GM19328 (cell line): ENCODE measurements around the gene FBLN2.
"Not testable (repeated sequence)": the region's sequence is repeated elsewhere in the genome, so short reads cannot be mapped to it uniquely, and the experiment has no call there.

ENCODE experiments used
- ATAC-seq: cut with Tn5 transposase; IDR thresholded peaks from one replicate; pipeline ENCODE4 v1.9.1; 2021; ENCODE audit warnings: mild to moderate bottlenecking, moderate library complexity; ENCODE audit not compliant: unreplicated experiment

The FBLN2 gene

GRCh38 chr3:13546667-13547171 lies 2.2 kb upstream of the FBLN2 start:
- ATAC-seq: no peak

DNA sequence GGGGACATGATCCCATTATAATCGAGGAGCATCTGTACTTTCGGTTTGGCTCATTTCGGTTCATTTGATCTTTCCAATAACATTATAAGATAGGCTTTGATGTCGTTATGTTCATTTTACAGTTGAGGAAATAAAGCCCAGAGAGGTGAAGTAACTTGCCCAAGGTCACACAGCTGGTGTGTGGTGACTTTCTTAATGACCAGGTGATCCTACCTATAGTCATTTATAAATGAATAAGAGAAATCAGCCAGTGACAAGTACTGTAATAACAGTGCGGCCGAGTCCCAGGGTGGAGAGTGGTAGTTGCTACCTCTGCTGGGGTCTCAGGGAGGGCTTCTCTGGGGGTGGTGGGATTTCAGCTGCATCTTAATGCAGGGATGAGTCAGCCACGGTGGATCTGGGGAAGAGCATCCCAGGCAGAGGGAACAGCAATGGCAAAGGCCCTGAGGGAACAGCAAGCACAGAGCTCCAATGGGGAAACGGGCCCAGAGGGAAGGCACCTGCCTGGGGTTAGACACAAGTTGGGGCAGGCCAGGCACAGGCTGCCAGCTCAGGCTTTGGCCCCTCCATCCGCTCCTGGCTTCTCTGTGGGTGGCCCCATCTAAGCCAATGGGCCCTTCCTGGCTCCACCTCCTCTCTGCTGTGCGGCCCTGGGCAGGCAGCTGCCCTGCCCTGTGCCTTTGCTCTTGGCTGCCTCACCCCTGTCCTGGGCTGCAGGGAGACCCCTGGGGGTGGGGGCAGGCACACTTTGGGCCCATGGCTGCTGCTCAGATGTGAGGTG lies 1.1 kb upstream of the FBLN2 start:
- no peak for ATAC-seq

DNA sequence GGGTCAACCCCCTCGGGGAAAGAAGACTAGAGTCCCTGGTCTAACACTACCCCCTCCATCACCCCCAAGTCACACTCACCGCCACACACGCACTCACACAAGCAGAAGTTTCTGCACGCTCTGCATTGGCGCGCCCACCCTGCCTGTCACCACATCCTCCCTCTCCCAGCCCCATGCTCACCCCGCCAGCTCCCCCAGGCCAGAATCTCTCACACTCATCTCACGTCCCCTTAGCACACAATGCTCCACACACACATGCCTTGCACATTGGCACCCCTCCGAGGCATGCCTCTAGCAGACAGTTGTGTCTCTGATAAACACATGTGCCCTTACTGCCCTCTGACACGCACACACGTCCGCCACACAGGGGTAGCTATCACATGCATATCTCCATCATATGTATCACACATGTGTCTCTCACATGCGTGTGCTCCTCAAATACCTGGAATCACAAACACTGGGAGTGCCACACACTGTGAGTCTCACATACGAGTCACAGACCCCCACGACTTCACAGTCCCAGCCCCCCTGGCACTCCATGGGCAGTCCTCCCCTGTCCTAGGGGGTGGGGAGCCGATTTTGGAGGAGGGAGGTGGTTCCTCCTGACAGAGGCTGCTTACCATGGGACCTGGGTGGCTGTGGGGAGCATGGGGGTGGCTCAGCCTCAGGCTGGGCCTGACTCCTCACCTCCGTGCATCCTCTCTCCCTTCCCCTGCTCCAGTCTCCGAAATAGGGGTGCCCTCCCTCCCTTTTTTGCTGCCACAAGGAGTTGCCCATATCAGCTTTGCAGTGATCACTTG lies 898 bp downstream of the FBLN2 start:
- ATAC-seq: no peak

DNA sequence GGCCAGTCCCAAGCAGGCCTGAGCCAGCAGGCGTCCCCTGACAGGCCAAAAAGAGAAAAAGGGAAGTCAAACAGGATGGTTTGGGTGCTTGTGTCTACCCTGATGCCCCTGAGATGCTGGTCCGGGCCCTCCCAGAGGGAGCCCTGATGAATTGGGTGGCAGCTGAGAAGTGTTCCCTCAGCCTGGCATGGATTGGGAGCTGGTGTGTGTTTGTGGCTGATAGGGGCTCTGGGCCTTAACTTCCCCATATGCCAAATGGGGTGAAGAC lies 1.4 kb downstream of the FBLN2 start:
- ATAC-seq: no peak

DNA sequence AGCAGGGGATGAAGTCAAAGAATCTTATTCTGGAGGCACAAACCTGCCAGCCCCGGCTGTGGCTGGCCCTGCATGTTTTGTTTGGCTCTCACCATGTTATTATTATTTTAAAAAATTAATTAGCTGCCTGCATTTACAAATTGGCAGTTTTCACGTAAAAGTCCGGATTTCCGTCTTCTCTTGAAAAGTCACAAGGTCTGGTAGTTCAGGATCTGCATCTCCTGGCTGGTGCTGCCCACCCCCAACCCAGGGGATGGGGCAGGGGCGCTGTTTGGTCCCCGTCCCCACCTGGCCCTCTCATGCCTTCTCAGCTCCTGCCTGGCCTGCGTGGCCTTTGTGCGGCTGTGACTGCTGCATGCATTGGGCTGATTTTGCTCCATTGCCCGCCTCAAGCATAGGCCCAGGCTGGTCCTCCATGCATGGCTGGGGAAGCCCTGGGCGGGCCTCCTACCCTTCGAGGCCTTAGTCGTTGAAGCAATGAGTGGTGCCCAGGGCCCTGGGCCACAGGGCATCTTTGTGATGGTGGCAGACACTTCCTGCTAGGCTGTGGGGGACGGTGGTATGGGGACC lies 2.0 kb downstream of the FBLN2 start:
- no peak for ATAC-seq

DNA sequence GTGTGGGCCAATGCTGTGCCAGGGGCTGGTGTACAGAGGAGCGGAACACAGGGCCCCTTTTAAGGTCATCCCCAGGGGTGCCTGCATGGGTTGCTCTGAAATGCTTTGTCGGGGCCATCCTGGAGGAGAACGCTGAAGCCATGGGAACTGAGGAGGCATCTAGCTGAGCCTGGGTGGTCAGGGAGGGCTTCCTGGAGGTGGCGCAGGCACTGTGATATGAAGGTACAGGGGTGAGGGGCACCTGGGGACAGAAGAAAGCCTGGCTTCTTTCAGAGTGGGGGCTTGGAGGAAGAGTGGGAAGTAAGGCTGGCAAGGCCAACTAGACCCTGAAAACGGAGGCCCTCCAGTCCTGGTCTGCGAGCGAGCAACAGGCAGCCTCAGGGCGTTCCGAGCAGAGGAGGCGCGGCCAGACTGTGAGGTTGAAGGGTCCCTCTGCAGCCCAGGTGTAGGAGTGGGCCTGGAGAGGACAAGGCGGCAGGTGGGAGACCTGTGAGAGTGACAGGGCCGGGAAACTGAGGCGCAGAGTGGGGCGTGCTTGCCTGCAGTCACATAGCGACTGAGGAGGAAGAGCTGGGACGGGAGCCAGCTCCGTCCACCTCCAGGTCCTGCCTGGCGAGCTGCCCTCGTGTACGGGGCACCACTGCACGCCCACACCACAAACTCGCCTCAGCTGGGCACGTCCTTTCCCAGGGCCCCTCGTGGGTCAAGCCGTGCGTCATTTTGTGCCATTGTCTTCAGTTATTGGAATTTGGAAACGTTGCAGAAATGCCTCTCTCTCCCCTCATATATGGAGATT lies 4.1 kb downstream of the FBLN2 start:
- ATAC-seq: no peak

GRCh38 chr3:13553686-13554085 lies 4.8 kb downstream of the FBLN2 start:
- ATAC-seq: no peak

DNA sequence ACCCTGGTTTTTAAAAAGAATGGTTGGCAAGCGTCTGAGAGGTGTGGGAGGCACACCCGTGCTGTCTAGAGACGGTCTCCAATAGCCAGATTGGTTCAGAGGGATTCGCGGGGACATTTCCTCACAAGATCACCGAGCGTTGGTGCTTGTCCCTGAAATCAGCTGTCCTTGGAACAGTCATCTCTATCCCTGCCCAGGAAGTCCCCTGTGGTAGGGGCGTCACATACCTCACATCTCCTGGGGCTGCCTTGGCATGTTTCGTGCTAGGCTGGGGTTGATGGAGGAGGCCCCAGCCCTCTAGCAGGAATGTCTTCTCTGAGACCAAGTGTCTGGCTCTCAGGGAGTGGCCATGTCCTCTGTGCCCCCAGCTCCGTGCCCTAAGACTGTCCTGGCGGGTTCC lies 6.8 kb downstream of the FBLN2 start:
- ATAC-seq: no peak

DNA sequence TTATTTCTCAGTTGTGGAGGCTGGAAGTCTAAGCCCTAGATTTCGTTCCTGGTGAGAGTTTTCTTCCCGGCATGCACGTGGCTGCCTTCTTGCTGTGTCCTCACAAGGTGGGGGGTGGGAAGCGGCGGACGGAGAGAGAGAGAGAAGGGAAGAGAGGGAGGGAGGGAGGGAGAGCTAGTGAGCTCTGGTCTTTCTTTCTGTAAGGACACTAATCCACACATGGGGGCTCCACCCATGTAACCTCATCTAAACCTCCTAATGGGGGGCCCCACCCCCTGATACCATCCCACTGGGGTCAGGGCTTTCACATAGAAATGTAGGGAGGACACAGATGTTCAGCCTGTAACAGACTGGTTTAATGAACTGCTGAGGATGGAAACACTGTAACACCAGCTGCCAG lies 7.3 kb downstream of the FBLN2 start:
- ATAC-seq: no peak

- no peak for ATAC-seq
Measured at GRCh38 chr3:13556917-13557316, 8.0 kb downstream of the FBLN2 start.

- no peak for ATAC-seq
Measured at GRCh38 chr3:13557417-13557816, 8.5 kb downstream of the FBLN2 start.

- no peak for ATAC-seq
Measured at GRCh38 chr3:13557926-13558325, 9.0 kb downstream of the FBLN2 start.

- ATAC-seq: no peak
Measured at GRCh38 chr3:13558651-13559050, 9.7 kb downstream of the FBLN2 start.

GRCh38 chr3:13559764-13560525 lies 11.0 kb downstream of the FBLN2 start:
- ATAC-seq: no peak

GRCh38 chr3:13561376-13561775 lies 12.5 kb downstream of the FBLN2 start:
- ATAC-seq: no peak

DNA sequence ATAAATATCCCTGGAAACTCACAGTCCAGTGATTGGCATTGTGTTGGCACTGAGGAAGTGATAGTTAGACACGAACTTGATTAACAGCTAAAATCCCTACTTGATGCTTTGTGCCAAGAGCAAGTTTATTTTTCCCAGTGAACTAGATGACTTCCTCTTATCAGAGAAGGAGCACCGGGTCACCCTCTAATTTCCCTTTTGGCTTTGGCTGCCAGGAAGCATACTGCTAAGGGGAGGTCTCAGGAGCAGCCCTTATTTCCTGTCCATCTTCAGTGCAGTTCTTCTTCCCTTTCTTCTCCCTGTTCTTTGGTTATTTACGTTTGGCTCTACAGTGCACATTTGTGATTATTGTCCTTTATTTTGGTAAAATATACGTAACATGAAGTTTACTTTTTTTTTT lies 13.0 kb downstream of the FBLN2 start:
- ATAC-seq: no peak

DNA sequence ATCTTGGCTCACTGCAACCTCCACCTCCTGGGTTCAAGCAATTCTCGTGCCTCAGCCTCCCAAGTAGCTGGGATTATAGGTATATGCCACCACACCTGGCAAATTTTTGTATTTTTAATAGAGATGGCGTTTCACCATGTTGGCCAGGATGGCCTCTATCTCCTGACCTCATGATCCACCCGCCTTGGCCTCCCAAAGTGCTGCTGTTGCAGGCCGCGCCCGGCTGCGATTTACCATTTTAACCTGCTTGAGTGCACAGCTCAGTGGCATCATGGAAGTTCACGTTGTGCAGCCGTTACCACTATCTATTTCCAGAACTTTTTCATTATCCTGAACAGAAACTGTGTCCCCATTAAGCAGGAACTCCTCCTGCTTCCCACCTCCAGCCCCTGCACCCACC lies 13.5 kb downstream of the FBLN2 start:
- not testable (repeated sequence) for ATAC-seq

- no peak for ATAC-seq
Measured at GRCh38 chr3:13563321-13563720, 14.4 kb downstream of the FBLN2 start.

DNA sequence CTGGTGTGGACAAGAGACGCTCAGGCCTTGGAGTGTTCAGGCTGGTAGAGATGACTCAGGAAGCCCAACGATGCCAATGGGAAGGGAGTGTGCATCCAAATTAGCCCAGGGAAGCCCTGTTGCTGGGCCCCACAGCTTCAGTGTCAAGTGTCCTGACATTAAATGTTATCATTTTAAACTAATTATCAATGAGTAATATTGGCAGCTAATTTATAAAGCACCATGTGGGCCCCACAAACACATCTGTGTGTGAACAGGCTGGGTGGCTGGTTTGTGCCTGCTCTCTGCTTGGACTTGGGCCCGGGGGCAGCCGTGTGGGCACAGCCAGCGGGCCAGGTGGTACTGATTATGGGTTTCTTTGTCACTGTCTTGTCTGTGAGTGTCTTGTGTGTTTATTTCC lies 15.0 kb downstream of the FBLN2 start:
- no peak for ATAC-seq

GRCh38 chr3:13564751-13565560 lies 16.0 kb downstream of the FBLN2 start:
- no peak for ATAC-seq
